Activated T-cell treated with anti-CD3 and anti-CD28 coated beads for 24 hours (primary cell): ENCODE results near the gene CLDN17.

Source experiments
- DNase-seq: peaks from one replicate; pipeline ENCODE4 v3.0.0-alpha.2; 2020; ENCODE audit warnings: low read depth

Gene CLDN17, protein sequence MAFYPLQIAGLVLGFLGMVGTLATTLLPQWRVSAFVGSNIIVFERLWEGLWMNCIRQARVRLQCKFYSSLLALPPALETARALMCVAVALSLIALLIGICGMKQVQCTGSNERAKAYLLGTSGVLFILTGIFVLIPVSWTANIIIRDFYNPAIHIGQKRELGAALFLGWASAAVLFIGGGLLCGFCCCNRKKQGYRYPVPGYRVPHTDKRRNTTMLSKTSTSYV

GRCh38 chr21:30166705-30167104 lies at the start of gene CLDN17:
CLDN17 (minus strand) TSS chr21:30166805; CDS start chr21:30166617, 188 bp downstream.
- no peak for DNase-seq

DNA sequence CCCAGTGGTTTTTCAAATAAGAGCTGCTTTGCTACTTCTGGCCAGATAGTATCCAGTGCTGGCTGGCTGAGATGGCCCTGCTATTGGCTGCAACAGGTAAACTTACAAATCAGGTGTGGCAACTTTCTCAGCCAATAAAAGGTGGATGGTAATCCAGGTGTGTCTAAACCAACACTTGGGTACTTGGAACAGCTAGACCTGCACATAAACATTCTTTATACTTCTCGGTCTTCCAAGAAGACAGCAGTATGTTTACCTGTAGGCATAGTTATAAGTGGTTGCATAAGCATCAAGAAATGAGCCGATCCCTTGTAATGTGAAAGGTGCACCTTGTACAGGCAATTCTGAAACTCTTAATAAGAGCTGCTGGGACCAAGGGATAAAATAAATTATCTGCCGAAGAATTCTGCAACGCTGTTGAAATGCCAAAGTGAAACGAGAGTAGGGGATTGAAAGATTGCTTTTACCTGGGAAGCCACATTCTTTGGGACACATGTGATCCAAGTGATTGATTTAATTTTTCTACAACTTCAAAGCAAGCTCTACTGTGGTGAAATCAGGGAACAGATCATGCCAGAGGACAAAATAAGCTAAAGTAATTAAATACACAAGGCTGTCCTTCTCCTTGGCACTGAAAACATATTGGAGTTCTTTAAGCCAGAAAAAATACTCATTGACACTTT lies 49.6 kb upstream of the CLDN17 start, which contains the start of gene CLDN8:
CLDN8 (minus strand) TSS at position 57 of the 683 bp plus-strand sequence. CDS start 172 bp downstream, outside the sequence.
- DNase-seq, result no peak

- DNase-seq, result no peak
These were observed 44.5 kb upstream of the CLDN17 start for GRCh38 chr21:30211071-30211470.

DNA sequence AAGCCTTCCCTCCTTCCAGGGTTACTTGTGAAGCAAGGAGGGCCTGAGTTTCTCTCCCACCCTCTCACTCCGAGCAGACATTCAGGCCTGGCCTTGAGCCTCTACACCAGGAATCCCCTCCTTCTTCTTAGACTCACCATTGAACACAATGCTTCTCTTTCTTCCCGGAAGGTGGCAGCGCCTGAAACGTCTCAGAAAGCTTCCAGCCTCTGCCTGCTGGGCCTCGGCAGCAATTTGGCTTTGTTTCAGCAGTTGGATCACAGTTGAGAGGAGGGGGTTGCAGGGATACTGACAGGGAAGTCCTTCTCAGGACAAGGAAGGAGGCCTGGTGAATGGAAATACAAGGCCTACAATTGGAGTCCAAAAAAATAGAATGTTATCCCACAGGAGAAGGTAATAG lies 43.0 kb upstream of the CLDN17 start:
- DNase-seq, result no peak

DNA sequence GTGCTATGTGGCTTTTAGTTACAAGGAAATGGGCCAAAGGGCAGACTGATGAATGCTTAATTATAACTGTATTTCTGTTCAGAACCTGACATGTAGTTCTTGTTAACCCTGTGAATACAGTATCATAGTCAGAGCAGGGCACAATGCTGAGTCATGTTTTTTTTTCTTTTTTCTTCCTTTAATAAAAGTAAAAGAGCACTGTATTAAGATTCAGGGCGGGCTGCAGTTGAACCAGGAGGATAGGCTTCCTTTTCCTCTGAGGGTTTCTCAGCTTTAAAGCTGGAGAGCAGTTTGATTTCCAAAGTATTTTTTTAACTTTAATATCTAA lies 40.6 kb upstream of the CLDN17 start:
- DNase-seq, result no peak

GRCh38 chr21:30206551-30207251 lies 40.1 kb upstream of the CLDN17 start:
- no peak for DNase-seq

GRCh38 chr21:30200000-30200399 lies 33.4 kb upstream of the CLDN17 start:
- no peak for DNase-seq

- DNase-seq, result no peak
These were observed 28.2 kb upstream of the CLDN17 start for GRCh38 chr21:30194701-30195299.

DNA sequence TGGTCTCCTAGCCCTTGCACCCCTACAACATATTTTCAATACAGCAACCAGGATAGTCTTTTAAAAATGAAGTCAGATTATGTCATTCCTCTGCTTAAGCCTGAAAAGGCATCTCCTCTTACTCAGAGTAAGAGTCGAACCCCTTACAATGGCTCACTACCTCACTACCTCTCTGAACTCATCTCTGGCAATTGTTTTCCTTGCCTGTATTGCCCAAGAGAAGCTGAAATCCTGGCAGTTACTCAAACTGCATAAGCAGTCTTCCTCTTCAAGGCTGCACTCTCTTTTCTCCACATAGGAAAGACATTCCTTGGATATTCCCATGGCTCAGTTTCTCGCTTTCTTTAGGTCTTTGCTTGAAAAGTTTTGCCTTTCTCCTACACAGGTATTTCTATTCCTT lies 26.6 kb upstream of the CLDN17 start:
- DNase-seq, result no peak

DNA sequence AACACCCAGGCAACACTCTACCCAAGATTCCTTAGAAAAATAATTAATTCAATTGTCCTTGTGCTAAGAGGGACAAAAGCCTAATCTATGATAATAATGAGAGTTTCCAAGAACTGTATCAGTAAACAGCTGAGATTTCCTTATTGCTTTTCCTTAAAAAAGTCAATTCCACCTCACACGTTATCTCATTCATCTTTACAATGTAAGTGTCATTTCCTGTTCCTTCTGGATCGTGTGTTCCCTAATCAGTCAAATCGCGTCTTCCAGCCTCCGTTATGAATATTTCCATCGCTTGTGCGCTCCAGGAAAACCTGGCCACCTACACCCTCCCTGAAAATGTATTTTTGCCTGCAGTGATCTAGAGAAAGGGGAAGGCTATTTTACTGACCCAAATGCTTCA lies 23.9 kb upstream of the CLDN17 start:
- no peak for DNase-seq

DNA sequence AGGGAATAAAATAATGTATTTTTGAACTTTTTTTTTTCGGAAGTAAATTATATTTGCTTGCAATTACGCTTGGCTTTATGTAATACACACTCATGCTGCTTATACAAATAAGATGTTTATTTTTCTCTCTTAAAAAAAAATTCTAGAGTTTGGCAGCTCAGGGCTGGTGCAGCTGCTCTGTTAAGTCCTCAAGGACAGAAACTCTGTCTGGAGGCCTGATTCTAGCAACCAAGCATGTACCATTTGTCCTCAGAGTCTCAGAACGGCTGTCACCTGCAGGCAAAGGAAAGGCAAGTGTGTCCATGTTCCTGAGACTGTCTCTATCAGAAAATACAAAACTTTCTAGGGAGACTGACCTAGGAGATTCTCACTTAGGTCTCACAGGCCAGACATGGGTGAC lies 23.2 kb upstream of the CLDN17 start:
- DNase-seq, result no peak

DNA sequence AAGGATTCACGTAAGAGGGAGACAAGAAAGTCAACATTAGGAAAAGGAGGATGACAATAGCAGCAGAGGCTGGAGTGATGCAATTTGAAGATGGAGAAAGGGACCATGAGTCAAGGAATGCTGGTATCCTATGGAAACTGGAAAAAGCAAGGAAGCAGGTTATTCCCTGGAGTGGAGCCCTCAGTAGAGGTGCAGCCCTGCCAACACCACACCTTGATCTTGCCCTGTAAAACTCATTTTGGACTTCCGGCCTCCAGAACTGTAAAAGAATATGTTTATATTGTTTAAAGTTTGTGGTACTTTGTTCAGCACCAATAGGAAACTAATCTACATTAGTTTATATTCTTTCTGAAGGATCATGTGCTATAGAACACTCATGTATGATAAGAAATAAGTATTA lies 19.6 kb upstream of the CLDN17 start:
- no peak for DNase-seq

- no peak for DNase-seq
These were observed 1.5 kb upstream of the CLDN17 start for GRCh38 chr21:30168086-30168485.

DNA sequence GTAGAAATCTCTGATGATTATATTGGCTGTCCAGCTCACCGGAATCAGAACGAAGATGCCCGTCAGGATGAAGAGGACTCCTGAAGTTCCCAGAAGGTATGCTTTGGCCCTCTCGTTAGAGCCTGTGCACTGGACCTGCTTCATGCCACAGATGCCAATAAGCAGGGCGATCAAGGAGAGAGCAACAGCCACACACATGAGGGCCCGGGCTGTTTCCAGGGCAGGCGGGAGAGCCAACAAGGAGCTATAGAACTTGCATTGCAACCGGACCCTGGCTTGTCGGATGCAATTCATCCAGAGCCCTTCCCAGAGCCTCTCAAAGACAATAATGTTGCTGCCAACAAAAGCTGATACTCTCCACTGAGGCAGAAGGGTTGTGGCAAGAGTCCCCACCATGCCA lies 434 bp downstream of the CLDN17 start:
- no peak for DNase-seq

DNA sequence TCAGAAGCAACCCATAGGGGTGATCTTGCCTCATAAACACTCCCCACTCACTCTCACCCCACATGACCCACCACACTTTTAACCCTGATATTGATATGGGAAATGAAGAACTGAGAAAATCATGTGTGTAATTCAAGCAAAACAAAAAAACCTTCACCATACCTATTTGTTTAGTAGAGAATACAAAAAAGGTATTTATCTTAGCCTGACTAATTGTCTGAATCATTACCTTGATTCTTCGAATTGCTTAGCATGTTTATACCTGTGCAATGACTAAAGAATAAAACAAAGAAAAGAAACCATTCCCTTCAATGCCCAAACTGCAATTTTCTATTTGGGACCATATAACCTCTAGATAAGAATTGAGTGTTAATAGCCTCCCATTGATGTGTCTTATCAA lies 1.8 kb downstream of the CLDN17 start:
- no peak for DNase-seq

DNA sequence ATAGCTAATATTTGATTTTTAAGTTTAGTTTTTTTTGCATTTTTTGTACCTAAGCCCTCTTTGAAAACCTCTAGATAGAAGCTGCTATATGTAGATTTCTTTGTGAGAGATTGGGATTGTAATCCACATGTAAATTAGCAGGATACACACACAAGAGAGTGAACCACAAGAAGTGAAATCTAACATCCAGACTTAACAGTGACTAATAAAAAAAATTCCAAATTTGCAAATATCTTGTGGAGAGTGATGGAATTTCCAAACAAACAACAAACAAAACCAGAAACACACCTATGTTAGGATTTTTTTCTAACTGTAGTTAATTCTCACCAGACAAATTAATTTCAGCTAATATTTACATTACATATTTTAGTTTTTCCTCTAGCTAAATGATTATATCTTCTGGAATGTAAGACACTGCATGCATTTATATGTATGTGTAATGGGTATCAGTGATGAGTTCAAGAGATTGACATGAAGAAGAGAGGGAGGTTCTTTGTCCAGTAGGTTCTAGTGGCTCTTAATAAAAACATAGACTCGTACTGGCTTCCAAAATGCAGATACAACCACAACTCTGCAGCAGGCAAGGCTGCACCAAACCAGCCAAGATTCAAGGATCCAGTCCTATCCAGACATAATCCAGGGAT lies 12.8 kb downstream of the CLDN17 start:
- DNase-seq, result no peak

GRCh38 chr21:30152792-30153191 lies 13.8 kb downstream of the CLDN17 start:
- no peak for DNase-seq

- DNase-seq, result no peak
These were observed 17.7 kb downstream of the CLDN17 start for GRCh38 chr21:30148906-30149305.

GRCh38 chr21:30146558-30147282 lies 19.9 kb downstream of the CLDN17 start:
- DNase-seq, result no peak

DNA sequence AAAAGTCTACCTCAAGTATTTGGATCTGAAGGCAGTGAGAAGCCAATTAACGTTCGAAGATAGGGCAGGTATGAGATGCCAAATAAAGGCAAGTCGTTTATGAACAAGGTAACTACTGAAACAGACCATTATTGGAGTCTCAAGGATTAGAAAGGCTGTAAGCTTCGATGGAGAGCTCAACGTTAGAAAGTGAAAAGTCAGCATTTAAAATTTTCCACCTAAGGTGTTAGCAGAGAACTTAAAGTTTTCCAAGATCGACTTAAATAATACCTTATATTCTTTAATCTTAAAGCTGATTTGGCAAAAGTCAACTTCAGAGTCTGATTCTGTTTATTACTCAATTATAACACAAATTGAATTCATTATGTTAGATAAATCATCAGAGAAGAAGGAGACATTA lies 28.1 kb downstream of the CLDN17 start:
- DNase-seq, result no peak

- DNase-seq, result no peak
These were observed 37.4 kb downstream of the CLDN17 start for GRCh38 chr21:30129246-30129645.

DNA sequence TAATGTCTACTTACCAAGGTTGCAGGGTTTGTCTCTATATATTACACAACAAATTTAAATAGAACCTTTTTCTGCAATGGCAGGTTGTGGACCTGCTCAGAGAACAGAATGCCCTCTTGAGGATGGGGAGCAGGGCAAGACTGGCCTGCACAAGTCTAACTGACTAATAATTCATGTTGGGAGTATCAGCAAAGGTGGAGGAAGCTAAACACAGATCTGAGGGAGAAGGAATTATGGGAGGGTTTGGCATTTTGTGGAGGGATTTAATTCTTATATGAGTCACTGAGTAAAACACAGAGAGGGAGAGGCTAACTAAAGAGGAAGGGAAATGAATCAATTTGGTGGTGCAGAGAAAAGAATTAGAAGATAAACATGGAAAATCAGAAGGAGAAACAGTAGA lies 40.0 kb downstream of the CLDN17 start:
- no peak for DNase-seq
